Thyroid gland (tissue), 4 donors: ENCODE data around the gene ALAS1. TPM values are rescaled to one million over a fixed set of nuclear protein-coding genes. Genes with fewer than 3 reads are reported as not detected.
A peak's percentile ranks its signal among the peaks of the same experiment; 100 is the strongest.
"Not testable (repeated sequence)": the region's sequence is repeated elsewhere in the genome, so short reads cannot be mapped to it uniquely, and the experiment has no call there.

Experiments
- DNase-seq, 2 donors: peaks; one replicate each; pipeline ENCODE4 v3.0.0-alpha.2; 2019
- H3K27ac ChIP-seq, 3 donors: fragments of 200-600 bp; sonication (generic); 1 replicate in 2 of 3; 2 replicates in 1 of 3; pipeline ENCODE4 v1.5.1; 2016 to 2019; ENCODE audit warnings: mild to moderate bottlenecking in 1 of 3, moderate library complexity in 1 of 3
- H3K27me3 ChIP-seq: fragments of 200-600 bp; sonication (generic); one replicate; pipeline ENCODE4 v1.5.1; 2019
- H3K36me3 ChIP-seq, 2 donors: fragments of 200-600 bp; sonication (generic); one replicate each; pipeline ENCODE4 v1.5.1; 2016 to 2019
- H3K4me1 ChIP-seq, 2 donors: fragments of 200-600 bp; sonication (generic); one replicate each; pipeline ENCODE4 v1.5.1; 2017 to 2019
- H3K4me3 ChIP-seq, 3 donors: fragments of 200-600 bp; sonication (generic); replicated peaks in 1 of 3; 1 replicate in 2 of 3; 2 replicates in 1 of 3; pipeline ENCODE4 v1.5.1; 2016; ENCODE audit warnings: mild to moderate bottlenecking in 1 of 3
- H3K9me3 ChIP-seq: fragments of 200-600 bp; sonication (generic); one replicate; pipeline ENCODE4 v1.5.1; 2017
- CTCF ChIP-seq, 6 experiments: fragments of 200-600 bp in 3 of 6; fragments of 450-650 bp in 3 of 6; sonication (generic) in 3 of 6; IDR thresholded peaks; one replicate each; pipeline ENCODE4 v1.5.1; 2016 to 2019; ENCODE audit warnings: antibody characterized with exemption in 6 of 6, mild to moderate bottlenecking in 2 of 6, inconsistent platforms in 1 of 6, moderate library complexity in 1 of 6
- POLR2A ChIP-seq, 2 donors: fragments of 450-650 bp; IDR thresholded peaks; one replicate each; pipeline ENCODE4 v1.6.1; 2017; ENCODE audit warnings: antibody characterized with exemption in 2 of 2, mild to moderate bottlenecking in 2 of 2, moderate library complexity in 1 of 2
- WGBS, 2 donors: methylation state at CpG; one replicate each; pipeline ENCODE4 v1.1.5; 2017; 5-methylcytosine and 5-hydroxymethylcytosine counted together
- intact Hi-C: fragments of 100-400 bp; cut with DNase I; formaldehyde crosslinking; loops from one replicate; pipeline ENCODE4 v1.15.1; 2023
- total RNA-seq, 4 donors: library from RNA; depleted of rRNA; stranded (reverse); fragments of >200 nt; gene quantifications; one replicate each; pipeline ENCODE4 v1.2.3, GENCODE V29; 2016

The ALAS1 gene
- 10 to 100 TPM; 27.7 to 51.9 (median 45.9) TPM for total RNA-seq

- no peaks in the 10 kb centered on the region for H3K9me3 ChIP-seq
- H3K27ac ChIP-seq: peak within 1 kb of the TSS; percentile 54 to 81 (median 79)
- intact Hi-C loops: no loop called here
- H3K36me3 ChIP-seq: peaks cover 10 to 14% of the 10 kb centered on the region in 2 donors
- TF ChIP-seq POLR2A (IDR thresholded peaks at IDR 0.05) (peak; percentile 51 to 99), CTCF (IDR thresholded peaks at IDR 0.05) (peak in 2 of 6 experiments; percentile 23 to 26)
- H3K4me3 ChIP-seq: peak within 1 kb of the TSS; percentile 63 to 95 (median 72)
- H3K4me1 ChIP-seq: peaks cover 31 to 45% of the 10 kb centered on the region in 2 donors
- DNase-seq: peak; percentile 94 to 95
- 2 to 3% methylated on average over 24 of the region's 71 CpGs for WGBS, 2 donors
- H3K27me3 ChIP-seq: no peaks in the 10 kb centered on the region
Measured at GRCh38 chr3:52197842-52198625, at the start of gene ALAS1. Gene ALAS1 (plus strand): TSS chr3:52198160. CDS start chr3:52199242, 1,082 bp downstream.

GRCh38 chr3:52149021-52149420 is 48.9 kb upstream of the ALAS1 start:
- Histone ChIP-seq H3K27ac (no peak overlapping the region), H3K4me1 (peaks cover 5 to 6% of the 10 kb centered on the region in 2 donors), H3K36me3 (no peaks in the 10 kb centered on the region), H3K9me3 (no peaks in the 10 kb centered on the region), H3K27me3 (no peaks in the 10 kb centered on the region), H3K4me3 (no peak overlapping the region)
- intact Hi-C loops: loop anchor here (5.0 kb wide), 1 partner anchor 43 kb away; no protein-coding TSS in a partner anchor
- WGBS, 2 donors: 97 to 98% methylated on average over 3 to 8 of the region's 8 CpGs
- TF ChIP-seq CTCF (IDR thresholded peaks at IDR 0.05) (no peak), POLR2A (IDR thresholded peaks at IDR 0.05) (no peak)
- DNase-seq: no peak

- Histone ChIP-seq H3K4me1 (peaks cover 6 to 7% of the 10 kb centered on the region in 2 donors), H3K4me3 (no peak overlapping the region), H3K36me3 (no peaks in the 10 kb centered on the region), H3K27me3 (no peaks in the 10 kb centered on the region), H3K9me3 (no peaks in the 10 kb centered on the region), H3K27ac (no peak overlapping the region)
- no peak for DNase-seq
- 96 to 100% methylated on average over 1 to 11 of the region's 11 CpGs for WGBS, 2 donors
- no peak for TF ChIP-seq POLR2A (IDR thresholded peaks at IDR 0.05)
- TF ChIP-seq CTCF (IDR thresholded peaks at IDR 0.05): no peak
- intact Hi-C loops: loop anchor here (5.0 kb wide), 1 partner anchor 43 kb away; no protein-coding TSS in a partner anchor
Measured at GRCh38 chr3:52149726-52150125, 48.2 kb upstream of the ALAS1 start.

DNA sequence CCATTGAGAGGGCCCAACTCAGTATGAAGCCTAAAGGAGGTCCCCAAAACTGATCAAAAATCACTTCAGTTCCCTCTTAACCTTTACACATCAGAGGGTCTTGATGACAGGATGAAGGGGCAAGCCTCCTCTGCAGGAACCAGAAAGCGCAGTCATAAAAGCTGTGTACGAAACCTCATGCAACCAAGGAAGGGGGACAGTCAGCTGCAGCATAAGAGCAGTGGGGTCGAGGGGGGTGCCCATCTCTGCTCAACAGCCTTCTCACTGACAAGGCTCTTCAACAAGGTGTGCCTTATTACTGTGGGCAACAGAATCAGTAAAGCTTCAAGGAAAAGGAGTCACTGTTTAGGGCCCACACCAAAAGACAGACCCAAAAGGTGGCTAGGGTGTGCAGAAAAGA is 47.6 kb upstream of the ALAS1 start:
- WGBS, 2 donors: 89 to 93% methylated on average over 3 of the region's 3 CpGs
- TF ChIP-seq POLR2A (IDR thresholded peaks at IDR 0.05): no peak
- Histone ChIP-seq H3K27ac (no peak overlapping the region), H3K36me3 (no peaks in the 10 kb centered on the region), H3K9me3 (no peaks in the 10 kb centered on the region), H3K4me1 (peaks cover 6 to 11% of the 10 kb centered on the region in 2 donors), H3K4me3 (no peak overlapping the region), H3K27me3 (no peaks in the 10 kb centered on the region)
- intact Hi-C loops: no loop called here
- DNase-seq: no peak

- 91 to 93% methylated on average over 4 of the region's 4 CpGs for WGBS, 2 donors
- H3K36me3 ChIP-seq: no peaks in the 10 kb centered on the region
- DNase-seq: no peak
- no peak overlapping the region for H3K4me3 ChIP-seq
- H3K9me3 ChIP-seq: no peaks in the 10 kb centered on the region
- no peak overlapping the region for H3K27ac ChIP-seq
- H3K4me1 ChIP-seq: peaks cover 6 to 11% of the 10 kb centered on the region in 2 donors
- intact Hi-C loops: no loop called here
- H3K27me3 ChIP-seq: no peaks in the 10 kb centered on the region
- TF ChIP-seq POLR2A (IDR thresholded peaks at IDR 0.05) (no peak), CTCF (IDR thresholded peaks at IDR 0.05) (no peak)
Measured at GRCh38 chr3:52150860-52151259, 47.1 kb upstream of the ALAS1 start.

DNA sequence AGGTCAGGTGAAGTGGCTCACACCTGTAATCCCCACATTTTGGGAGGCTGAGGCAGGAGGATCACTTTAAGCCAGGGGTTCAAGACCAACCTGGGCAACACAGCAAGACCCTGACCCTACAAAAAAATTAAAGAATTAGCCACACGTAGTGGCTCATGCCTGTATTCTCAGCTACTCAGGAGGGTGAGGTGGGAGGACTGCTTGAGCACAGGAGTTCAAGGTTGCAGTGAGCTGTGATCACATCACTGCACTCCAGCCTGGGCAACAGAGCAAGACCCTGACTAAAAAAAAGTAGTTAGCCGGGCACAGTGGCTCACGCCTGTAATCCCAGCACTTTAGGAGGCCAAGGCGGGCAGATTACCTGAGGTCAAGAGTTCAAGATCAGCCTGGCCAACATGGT is 46.0 kb upstream of the ALAS1 start:
- peaks cover 6 to 11% of the 10 kb centered on the region in 2 donors for H3K4me1 ChIP-seq
- H3K9me3 ChIP-seq, H3K27ac ChIP-seq, intact Hi-C loops, H3K36me3 ChIP-seq, DNase-seq, H3K4me3 ChIP-seq, H3K27me3 ChIP-seq: not testable (repeated sequence)
- 93 to 95% methylated on average over 4 of the region's 4 CpGs for WGBS, 2 donors
